Fibroblast of pulmonary artery (primary cell): Measurements from ENCODE around the gene TICAM2.

Source experiments
- DNase-seq: peaks from one replicate; pipeline ENCODE4 v3.0.0-alpha.2; 2010; ENCODE audit warnings: low read depth
- H3K4me3 ChIP-seq: replicated peaks from 2 replicates; pipeline ENCODE4 v1.5.1; 2011; ENCODE audit warnings: low read depth, mild to moderate bottlenecking, control low read depth, low read length, moderate library complexity
- CTCF ChIP-seq: IDR thresholded peaks from 2 replicates; pipeline ENCODE4 v1.5.1; 2011; ENCODE audit warnings: mild to moderate bottlenecking, control low read depth, low read length, inconsistent platforms; ENCODE audit errors: missing control alignments

TICAM2 gene

GRCh38 chr5:115559524-115559923 lies 42.8 kb downstream of the TICAM2 start:
- TF ChIP-seq CTCF, result no peak
- peak; percentile 41 for DNase-seq
- no peak overlapping the region for H3K4me3 ChIP-seq

- DNase-seq, result peak; percentile 77
- TF ChIP-seq CTCF, result no peak
- H3K4me3 ChIP-seq, result no peak overlapping the region
These were observed 43.8 kb downstream of the TICAM2 start for GRCh38 chr5:115558388-115558956.

- peak; percentile 54 for DNase-seq
- no peak for TF ChIP-seq CTCF
- no peak overlapping the region for H3K4me3 ChIP-seq
These were observed 44.5 kb downstream of the TICAM2 start for GRCh38 chr5:115557667-115558387.

- H3K4me3 ChIP-seq, result no peak overlapping the region
- no peak for DNase-seq
- no peak for TF ChIP-seq CTCF
These were observed 46.0 kb downstream of the TICAM2 start for GRCh38 chr5:115556276-115556675.

GRCh38 chr5:115555084-115555633 lies 47.1 kb downstream of the TICAM2 start:
- no peak for TF ChIP-seq CTCF
- DNase-seq, result no peak
- H3K4me3 ChIP-seq, result no peak overlapping the region

- DNase-seq, result no peak
These were observed 49.2 kb downstream of the TICAM2 start for GRCh38 chr5:115553082-115553481.

More at GRCh38 chr5:115553082-115553481, 49.2 kb downstream of the TICAM2 start:
- TF ChIP-seq CTCF, result no peak
- no peak overlapping the region for H3K4me3 ChIP-seq
